ENCODE data around the gene ANKMY1.
"Not testable (repeated sequence)": the region's sequence is repeated elsewhere in the genome, so short reads cannot be mapped to it uniquely, and the experiment has no call there.

ANKMY1 gene

GRCh38 chr2:240553956-240554480, 3.8 kb downstream of the ANKMY1 start:
- no peak for DNase-seq

- DNase-seq: no peak
Observed at GRCh38 chr2:240551811-240552210, 6.0 kb downstream of the ANKMY1 start.

- DNase-seq: no peak
Observed at GRCh38 chr2:240551288-240551687, 6.5 kb downstream of the ANKMY1 start.

- DNase-seq: no peak
Observed at GRCh38 chr2:240539906-240540305, 17.9 kb downstream of the ANKMY1 start.

- DNase-seq: not testable (repeated sequence)
Observed at GRCh38 chr2:240539101-240539500, 18.7 kb downstream of the ANKMY1 start.

- no peak for DNase-seq
Observed at GRCh38 chr2:240538031-240538780, 19.6 kb downstream of the ANKMY1 start.

- no peak for DNase-seq
Observed at GRCh38 chr2:240532031-240532775, 25.6 kb downstream of the ANKMY1 start.

- no peak for DNase-seq
Observed at GRCh38 chr2:240531038-240531437, 26.8 kb downstream of the ANKMY1 start.

GRCh38 chr2:240530181-240530580, 27.6 kb downstream of the ANKMY1 start:
- DNase-seq: no peak

- no peak for DNase-seq
Observed at GRCh38 chr2:240529344-240529999, 28.3 kb downstream of the ANKMY1 start.

GRCh38 chr2:240528406-240529040, 29.3 kb downstream of the ANKMY1 start:
- DNase-seq: no peak

GRCh38 chr2:240527153-240527750, 30.5 kb downstream of the ANKMY1 start:
- DNase-seq: no peak

GRCh38 chr2:240526521-240526920, 31.3 kb downstream of the ANKMY1 start:
- DNase-seq: no peak

GRCh38 chr2:240525802-240526201, 32.0 kb downstream of the ANKMY1 start:
- DNase-seq: no peak

- no peak for DNase-seq
Observed at GRCh38 chr2:240524963-240525718, 32.6 kb downstream of the ANKMY1 start.

- DNase-seq: no peak
Observed at GRCh38 chr2:240523451-240524281, 34.1 kb downstream of the ANKMY1 start.

GRCh38 chr2:240522406-240522805, 35.4 kb downstream of the ANKMY1 start:
- DNase-seq: no peak

- not testable (repeated sequence) for DNase-seq
Observed at GRCh38 chr2:240521885-240522284, 35.9 kb downstream of the ANKMY1 start.

GRCh38 chr2:240520974-240521350, 36.8 kb downstream of the ANKMY1 start:
- no peak for DNase-seq

GRCh38 chr2:240520130-240520973, 37.4 kb downstream of the ANKMY1 start:
- DNase-seq: no peak

All from central memory CD4-positive, alpha-beta T cell (primary cell).